SK-N-DZ (cell line): Measurements from ENCODE around the gene BCL2L1.

ENCODE experiments used
- DNase-seq: peaks from one replicate; pipeline ENCODE4 v3.0.0-alpha.2; 2015; ENCODE audit warnings: low spot score

Gene BCL2L1

GRCh38 chr20:31731321-31731717 is 8.7 kb upstream of the BCL2L1 start:
- no peak for DNase-seq

- DNase-seq = peak; percentile 99
These were observed 831 bp upstream of the BCL2L1 start for GRCh38 chr20:31723319-31724078.

GRCh38 chr20:31723069-31723318 is 326 bp upstream of the BCL2L1 start:
- no peak for DNase-seq

GRCh38 chr20:31721408-31722256 is 1.0 kb downstream of the BCL2L1 start:
- no peak for DNase-seq

- DNase-seq = no peak
These were observed 1.9 kb downstream of the BCL2L1 start for GRCh38 chr20:31720486-31721407.

GRCh38 chr20:31719644-31720485 is 2.8 kb downstream of the BCL2L1 start:
- DNase-seq = no peak

- no peak for DNase-seq
These were observed 3.6 kb downstream of the BCL2L1 start for GRCh38 chr20:31718952-31719643.

GRCh38 chr20:31717478-31718201 is 5.0 kb downstream of the BCL2L1 start:
- no peak for DNase-seq

GRCh38 chr20:31716818-31717477 is 5.7 kb downstream of the BCL2L1 start:
- no peak for DNase-seq

- no peak for DNase-seq
These were observed 6.3 kb downstream of the BCL2L1 start for GRCh38 chr20:31716351-31716750.

- DNase-seq = no peak
These were observed 6.9 kb downstream of the BCL2L1 start for GRCh38 chr20:31715766-31716165.

GRCh38 chr20:31713312-31714273 is 9.1 kb downstream of the BCL2L1 start:
- DNase-seq = no peak

GRCh38 chr20:31712564-31713311 is 9.9 kb downstream of the BCL2L1 start:
- DNase-seq = no peak

GRCh38 chr20:31712112-31712553 is 10.5 kb downstream of the BCL2L1 start:
- DNase-seq = no peak

GRCh38 chr20:31711179-31712111 is 11.2 kb downstream of the BCL2L1 start:
- DNase-seq = no peak
